Neural crest cell (in vitro differentiated cells): ENCODE measurements around the gene EPB42. TPM values are rescaled to one million over a fixed set of nuclear protein-coding genes. Genes with fewer than 3 reads are reported as not detected.

Source experiments
- DNase-seq: peaks from one replicate; pipeline ENCODE4 v3.0.0; 2021; ENCODE audit warnings: low read depth, mixed read lengths, low spot score
- H3K27ac Mint-ChIP-seq: one replicate; pipeline ENCODE4 v1.8.0; 2021; ENCODE audit warnings: mild to moderate bottlenecking, mixed read lengths; ENCODE audit not compliant: unreplicated experiment
- H3K27me3 Mint-ChIP-seq: 2 replicates; pipeline ENCODE4 v1.8.0; 2021; ENCODE audit warnings: low read depth, mild to moderate bottlenecking, mixed read lengths
- H3K36me3 Mint-ChIP-seq: 2 replicates; pipeline ENCODE4 v1.8.0; 2021; ENCODE audit warnings: low read depth, mild to moderate bottlenecking, mixed read lengths
- H3K4me1 Mint-ChIP-seq: 2 replicates; pipeline ENCODE4 v1.8.0; 2021; ENCODE audit warnings: mixed read lengths
- H3K4me3 Mint-ChIP-seq: one replicate; pipeline ENCODE4 v1.8.0; 2021; ENCODE audit warnings: mild to moderate bottlenecking, mixed read lengths
- H3K9me3 Mint-ChIP-seq: 2 replicates; pipeline ENCODE4 v1.8.0; 2021; ENCODE audit warnings: mixed read lengths
- total RNA-seq: library from RNA; stranded (reverse); gene quantifications from 2 replicates; pipeline ENCODE4 v1.2.1, GENCODE V29; 2021
- TF ChIP-seq, protein P1 (sequence below): fragments of 200-600 bp; sonication (generic); conservative IDR thresholded peaks from 2 replicates; pipeline ENCODE4 v1.5.0; 2021; ENCODE audit warnings: antibody characterized with exemption, mild to moderate bottlenecking

The EPB42 gene
- total RNA-seq, 1 donor from 2014 or later: not detected

DNA sequence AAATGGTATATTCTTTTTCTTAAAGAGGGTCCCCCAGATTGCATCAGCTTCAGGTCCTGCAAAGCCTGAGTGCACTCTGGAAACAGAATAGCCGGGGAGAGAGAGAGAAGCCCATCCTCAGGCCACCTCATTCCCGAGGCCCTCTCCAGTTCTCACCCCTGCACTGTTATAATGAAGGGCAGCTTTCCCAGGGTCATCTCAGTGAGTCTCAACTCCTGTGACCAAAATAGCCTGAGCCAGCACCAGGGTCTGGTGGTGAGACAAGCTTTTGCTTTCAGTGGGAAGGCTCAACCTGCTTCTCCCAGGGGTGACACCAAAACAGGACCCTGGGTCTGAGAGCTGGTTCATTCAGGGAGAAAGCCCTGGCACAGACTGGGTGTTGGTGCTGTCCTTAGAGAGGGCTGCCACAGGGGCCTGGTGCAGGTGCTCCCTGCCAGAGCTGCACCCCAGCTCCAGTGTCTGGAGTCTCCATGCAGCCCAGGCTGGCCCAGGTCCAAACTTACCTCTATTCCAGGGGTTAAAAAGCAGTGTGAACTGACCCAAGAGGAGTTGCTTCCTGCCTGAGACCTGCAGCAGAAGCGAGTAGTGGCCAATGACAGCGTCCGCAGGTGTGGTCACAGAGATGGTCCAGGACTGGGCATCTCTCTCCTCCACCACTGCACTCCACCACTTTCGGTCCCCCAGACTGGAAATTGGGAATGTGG is 6.1 kb downstream of the EPB42 start:
- Mint-ChIP-seq H3K27ac (no peak overlapping the region), H3K36me3 (no peaks in the 10 kb centered on the region), H3K4me3 (no peak overlapping the region), H3K4me1 (peaks cover 5% of the 10 kb centered on the region), H3K27me3 (peaks cover 5% of the 10 kb centered on the region), H3K9me3 (no peaks in the 10 kb centered on the region)
- DNase-seq: no peak
- TF ChIP-seq, protein P1, sequence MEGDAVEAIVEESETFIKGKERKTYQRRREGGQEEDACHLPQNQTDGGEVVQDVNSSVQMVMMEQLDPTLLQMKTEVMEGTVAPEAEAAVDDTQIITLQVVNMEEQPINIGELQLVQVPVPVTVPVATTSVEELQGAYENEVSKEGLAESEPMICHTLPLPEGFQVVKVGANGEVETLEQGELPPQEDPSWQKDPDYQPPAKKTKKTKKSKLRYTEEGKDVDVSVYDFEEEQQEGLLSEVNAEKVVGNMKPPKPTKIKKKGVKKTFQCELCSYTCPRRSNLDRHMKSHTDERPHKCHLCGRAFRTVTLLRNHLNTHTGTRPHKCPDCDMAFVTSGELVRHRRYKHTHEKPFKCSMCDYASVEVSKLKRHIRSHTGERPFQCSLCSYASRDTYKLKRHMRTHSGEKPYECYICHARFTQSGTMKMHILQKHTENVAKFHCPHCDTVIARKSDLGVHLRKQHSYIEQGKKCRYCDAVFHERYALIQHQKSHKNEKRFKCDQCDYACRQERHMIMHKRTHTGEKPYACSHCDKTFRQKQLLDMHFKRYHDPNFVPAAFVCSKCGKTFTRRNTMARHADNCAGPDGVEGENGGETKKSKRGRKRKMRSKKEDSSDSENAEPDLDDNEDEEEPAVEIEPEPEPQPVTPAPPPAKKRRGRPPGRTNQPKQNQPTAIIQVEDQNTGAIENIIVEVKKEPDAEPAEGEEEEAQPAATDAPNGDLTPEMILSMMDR: no peak

DNA sequence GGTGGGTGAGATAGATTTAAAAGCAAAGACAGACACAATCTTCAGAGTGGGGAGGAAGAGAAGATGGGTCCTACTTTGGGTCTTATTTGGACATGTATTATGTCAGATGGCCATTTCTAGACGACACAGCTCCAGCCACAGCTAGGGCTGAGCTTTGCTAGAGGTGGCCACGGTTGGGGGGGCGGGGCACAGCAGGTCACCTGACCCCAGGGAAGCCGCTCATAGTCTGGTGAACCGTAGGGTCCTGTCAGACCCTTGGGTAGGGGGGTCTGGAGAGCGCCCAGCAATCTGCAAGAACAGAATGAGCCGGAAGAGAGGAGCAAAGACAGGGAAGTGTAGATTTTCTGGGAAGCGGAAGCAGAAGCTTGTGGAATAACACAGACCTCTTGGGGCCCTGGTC is 6.6 kb downstream of the EPB42 start:
- no peaks in the 10 kb centered on the region for H3K9me3 Mint-ChIP-seq
- H3K4me3 Mint-ChIP-seq: no peak overlapping the region
- no peak for DNase-seq
- peaks cover 5% of the 10 kb centered on the region for H3K4me1 Mint-ChIP-seq
- no peak overlapping the region for H3K27ac Mint-ChIP-seq
- TF ChIP-seq, protein P1: no peak
- no peaks in the 10 kb centered on the region for H3K36me3 Mint-ChIP-seq
- H3K27me3 Mint-ChIP-seq: peaks cover 8% of the 10 kb centered on the region

DNA sequence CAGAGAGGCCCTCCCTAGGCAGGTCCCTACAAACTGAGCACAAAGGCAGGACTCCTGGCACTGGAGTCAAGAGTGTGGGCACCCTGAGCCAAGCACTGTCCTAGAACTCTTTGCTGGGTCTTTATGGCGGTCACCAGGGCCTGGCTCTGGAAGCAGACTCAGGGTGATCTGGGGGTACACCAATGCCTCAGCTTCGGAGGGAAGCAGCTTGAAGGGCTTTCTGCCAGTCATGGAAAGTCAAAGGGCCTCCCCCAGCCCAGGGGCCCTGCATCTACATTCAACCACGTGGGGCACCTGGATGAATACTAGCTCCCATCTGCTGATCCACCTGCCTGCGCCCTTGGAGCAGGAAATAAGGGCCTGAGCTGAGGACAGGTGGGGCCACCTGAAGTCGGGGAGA is 7.4 kb downstream of the EPB42 start:
- Mint-ChIP-seq H3K36me3 (no peaks in the 10 kb centered on the region), H3K4me3 (no peak overlapping the region), H3K9me3 (no peaks in the 10 kb centered on the region), H3K4me1 (no peaks in the 10 kb centered on the region), H3K27ac (peak overlapping the region; percentile 78), H3K27me3 (peaks cover 14% of the 10 kb centered on the region)
- no peak for DNase-seq
- TF ChIP-seq, protein P1: no peak

DNA sequence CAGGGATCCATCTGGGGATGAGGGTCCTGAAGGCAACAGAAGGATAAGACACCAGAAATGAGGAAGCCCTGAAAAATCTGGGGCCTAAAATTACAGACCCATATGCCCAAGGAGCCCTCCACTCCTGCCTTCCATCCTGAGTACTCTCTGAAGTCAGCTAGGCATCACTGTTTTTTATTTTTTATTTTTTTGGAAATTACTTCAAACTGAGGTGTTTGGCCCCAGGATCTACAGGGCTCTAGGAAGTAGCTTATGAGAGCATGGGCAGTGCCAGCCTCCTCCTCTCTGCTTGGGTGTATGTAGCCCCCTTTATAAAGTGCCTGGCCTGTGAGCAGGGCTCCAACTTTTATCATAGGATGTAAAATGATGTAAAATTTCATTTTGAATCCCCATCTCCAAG is 7.9 kb downstream of the EPB42 start:
- TF ChIP-seq, protein P1: no peak
- Mint-ChIP-seq H3K4me3 (no peak overlapping the region), H3K27me3 (peaks cover 17% of the 10 kb centered on the region), H3K4me1 (no peaks in the 10 kb centered on the region), H3K27ac (no peak overlapping the region), H3K9me3 (no peaks in the 10 kb centered on the region), H3K36me3 (no peaks in the 10 kb centered on the region)
- DNase-seq: no peak

DNA sequence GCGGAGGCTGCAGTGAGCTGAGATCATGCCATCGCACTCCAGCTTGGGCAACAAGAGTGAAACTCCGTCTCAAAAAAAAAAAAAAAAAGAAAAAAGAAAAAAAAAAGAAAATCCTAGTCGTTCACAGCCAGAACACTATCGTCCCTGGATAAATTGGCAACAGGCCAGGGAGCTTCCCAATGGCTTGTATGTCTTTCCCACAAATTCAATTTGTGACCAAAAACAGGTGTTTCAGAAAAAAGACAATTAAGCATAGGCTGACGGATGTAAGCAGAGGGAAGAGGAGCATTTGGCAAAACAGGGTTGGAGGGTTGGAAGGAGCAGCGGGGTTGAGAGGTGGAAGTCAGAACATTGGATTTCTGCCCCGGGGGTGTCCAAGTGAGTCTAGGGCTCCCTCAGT is 8.5 kb downstream of the EPB42 start:
- H3K36me3 Mint-ChIP-seq: no peaks in the 10 kb centered on the region
- H3K4me1 Mint-ChIP-seq: no peaks in the 10 kb centered on the region
- no peak overlapping the region for H3K4me3 Mint-ChIP-seq
- TF ChIP-seq, protein P1: no peak
- H3K9me3 Mint-ChIP-seq: no peaks in the 10 kb centered on the region
- peak overlapping the region; percentile 6 for H3K27ac Mint-ChIP-seq
- DNase-seq: no peak
- peaks cover 19% of the 10 kb centered on the region for H3K27me3 Mint-ChIP-seq
